ENCODE measurements around the gene GALNT2. TPM values are rescaled to one million over a fixed set of nuclear protein-coding genes. Genes with fewer than 3 reads are reported as not detected.

GALNT2 gene
- total and polyA plus RNA-seq, 9 of the 15 experiments (the other 6 are each of a cell fraction or from before 2014, with no cell fraction given): 1.6 to 106 (median 51.9) TPM

DNA sequence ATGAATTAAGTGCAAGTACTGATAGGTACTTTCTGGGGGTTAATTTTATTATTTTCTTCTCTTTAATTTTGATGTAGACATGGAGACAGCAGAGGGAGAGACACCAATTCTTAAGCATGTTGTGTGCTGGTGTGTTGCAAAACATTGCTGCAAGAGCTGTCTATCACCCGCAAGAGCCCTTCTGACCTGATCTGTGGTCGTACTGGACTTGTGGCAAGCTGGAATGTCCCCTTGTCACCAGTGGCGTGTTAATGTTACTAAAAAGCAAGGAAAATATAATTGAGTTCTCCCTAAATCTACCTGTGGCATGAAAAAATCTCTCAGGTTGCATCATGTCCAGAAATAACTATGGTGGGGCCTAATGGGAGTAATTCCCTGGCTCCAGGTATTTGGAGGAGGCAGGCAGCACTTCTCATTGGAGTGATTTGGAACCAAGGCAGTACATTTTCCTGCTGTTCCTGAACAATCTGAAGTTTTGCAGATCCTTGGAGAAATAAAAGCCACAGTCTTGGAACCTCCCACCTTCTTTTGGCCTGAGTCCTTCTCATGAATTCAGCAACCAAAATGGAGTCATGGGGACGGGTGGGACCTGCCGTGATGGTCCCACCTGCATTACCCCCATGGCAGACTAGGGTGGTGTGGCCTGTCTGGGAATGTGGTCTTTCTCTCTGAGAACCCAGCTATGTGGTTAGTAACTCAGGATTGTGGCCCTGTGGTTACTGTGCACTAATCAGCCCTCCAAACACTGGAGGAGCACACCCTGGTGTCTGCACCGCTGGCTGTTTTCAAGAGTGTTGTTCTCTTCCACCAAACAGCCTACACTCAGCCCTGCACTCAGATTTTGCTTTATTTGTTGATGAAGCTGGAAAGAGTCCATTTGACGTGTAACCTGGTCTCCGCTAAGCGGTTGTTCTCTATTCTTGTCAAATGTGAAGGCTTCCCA, 57.4 kb downstream of the GALNT2 start (continued):
- TF ChIP-seq, protein P1, sequence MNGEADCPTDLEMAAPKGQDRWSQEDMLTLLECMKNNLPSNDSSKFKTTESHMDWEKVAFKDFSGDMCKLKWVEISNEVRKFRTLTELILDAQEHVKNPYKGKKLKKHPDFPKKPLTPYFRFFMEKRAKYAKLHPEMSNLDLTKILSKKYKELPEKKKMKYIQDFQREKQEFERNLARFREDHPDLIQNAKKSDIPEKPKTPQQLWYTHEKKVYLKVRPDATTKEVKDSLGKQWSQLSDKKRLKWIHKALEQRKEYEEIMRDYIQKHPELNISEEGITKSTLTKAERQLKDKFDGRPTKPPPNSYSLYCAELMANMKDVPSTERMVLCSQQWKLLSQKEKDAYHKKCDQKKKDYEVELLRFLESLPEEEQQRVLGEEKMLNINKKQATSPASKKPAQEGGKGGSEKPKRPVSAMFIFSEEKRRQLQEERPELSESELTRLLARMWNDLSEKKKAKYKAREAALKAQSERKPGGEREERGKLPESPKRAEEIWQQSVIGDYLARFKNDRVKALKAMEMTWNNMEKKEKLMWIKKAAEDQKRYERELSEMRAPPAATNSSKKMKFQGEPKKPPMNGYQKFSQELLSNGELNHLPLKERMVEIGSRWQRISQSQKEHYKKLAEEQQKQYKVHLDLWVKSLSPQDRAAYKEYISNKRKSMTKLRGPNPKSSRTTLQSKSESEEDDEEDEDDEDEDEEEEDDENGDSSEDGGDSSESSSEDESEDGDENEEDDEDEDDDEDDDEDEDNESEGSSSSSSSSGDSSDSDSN (IDR thresholded peaks at IDR 0.05; ENCODE audit: borderline replicate concordance in 1 of 2, low read depth in 2 of 2, low read length in 2 of 2): no peak
- TF ChIP-seq SETDB1 (IDR thresholded peaks at IDR 0.05; ENCODE audit: low read length) (no peak), ZNF263 (CRISPR knock-in tag; IDR thresholded peaks at IDR 0.05; ENCODE audit: borderline replicate concordance) (no peak), CBX3 (IDR thresholded peaks at IDR 0.05; ENCODE audit: borderline replicate concordance in 1 of 2, low read length in 2 of 2) (peak in 1 of 2 experiments; percentile 87; a peak in 1 of 3 replicates), MCM7 (IDR thresholded peaks at IDR 0.05) (no peak), TOE1 (IDR thresholded peaks at IDR 0.05; ENCODE audit: borderline replicate concordance) (no peak), TOE1 (CRISPR knock-in tag; IDR thresholded peaks at IDR 0.05; ENCODE audit: borderline replicate concordance, low read depth) (no peak), NR2C1 (IDR thresholded peaks at IDR 0.05) (no peak), NR2C1 (tag; IDR thresholded peaks at IDR 0.05) (no peak), ZNF316 (IDR thresholded peaks at IDR 0.05) (no peak), ZNF583 (CRISPR knock-in tag; IDR thresholded peaks at IDR 0.05) (peak; percentile 79; the same call in 1 of the 2 replicates)
- TF ChIP-seq, protein P2, sequence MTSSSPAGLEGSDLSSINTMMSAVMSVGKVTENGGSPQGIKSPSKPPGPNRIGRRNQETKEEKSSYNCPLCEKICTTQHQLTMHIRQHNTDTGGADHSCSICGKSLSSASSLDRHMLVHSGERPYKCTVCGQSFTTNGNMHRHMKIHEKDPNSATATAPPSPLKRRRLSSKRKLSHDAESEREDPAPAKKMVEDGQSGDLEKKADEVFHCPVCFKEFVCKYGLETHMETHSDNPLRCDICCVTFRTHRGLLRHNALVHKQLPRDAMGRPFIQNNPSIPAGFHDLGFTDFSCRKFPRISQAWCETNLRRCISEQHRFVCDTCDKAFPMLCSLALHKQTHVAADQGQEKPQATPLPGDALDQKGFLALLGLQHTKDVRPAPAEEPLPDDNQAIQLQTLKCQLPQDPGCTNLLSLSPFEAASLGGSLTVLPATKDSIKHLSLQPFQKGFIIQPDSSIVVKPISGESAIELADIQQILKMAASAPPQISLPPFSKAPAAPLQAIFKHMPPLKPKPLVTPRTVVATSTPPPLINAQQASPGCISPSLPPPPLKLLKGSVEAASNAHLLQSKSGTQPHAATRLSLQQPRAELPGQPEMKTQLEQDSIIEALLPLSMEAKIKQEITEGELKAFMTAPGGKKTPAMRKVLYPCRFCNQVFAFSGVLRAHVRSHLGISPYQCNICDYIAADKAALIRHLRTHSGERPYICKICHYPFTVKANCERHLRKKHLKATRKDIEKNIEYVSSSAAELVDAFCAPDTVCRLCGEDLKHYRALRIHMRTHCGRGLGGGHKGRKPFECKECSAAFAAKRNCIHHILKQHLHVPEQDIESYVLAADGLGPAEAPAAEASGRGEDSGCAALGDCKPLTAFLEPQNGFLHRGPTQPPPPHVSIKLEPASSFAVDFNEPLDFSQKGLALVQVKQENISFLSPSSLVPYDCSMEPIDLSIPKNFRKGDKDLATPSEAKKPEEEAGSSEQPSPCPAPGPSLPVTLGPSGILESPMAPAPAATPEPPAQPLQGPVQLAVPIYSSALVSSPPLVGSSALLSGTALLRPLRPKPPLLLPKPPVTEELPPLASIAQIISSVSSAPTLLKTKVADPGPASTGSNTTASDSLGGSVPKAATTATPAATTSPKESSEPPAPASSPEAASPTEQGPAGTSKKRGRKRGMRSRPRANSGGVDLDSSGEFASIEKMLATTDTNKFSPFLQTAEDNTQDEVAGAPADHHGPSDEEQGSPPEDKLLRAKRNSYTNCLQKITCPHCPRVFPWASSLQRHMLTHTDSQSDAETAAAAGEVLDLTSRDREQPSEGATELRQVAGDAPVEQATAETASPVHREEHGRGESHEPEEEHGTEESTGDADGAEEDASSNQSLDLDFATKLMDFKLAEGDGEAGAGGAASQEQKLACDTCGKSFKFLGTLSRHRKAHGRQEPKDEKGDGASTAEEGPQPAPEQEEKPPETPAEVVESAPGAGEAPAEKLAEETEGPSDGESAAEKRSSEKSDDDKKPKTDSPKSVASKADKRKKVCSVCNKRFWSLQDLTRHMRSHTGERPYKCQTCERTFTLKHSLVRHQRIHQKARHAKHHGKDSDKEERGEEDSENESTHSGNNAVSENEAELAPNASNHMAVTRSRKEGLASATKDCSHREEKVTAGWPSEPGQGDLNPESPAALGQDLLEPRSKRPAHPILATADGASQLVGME (CRISPR knock-in tag; IDR thresholded peaks at IDR 0.05): no peak
- TF ChIP-seq, protein P3, sequence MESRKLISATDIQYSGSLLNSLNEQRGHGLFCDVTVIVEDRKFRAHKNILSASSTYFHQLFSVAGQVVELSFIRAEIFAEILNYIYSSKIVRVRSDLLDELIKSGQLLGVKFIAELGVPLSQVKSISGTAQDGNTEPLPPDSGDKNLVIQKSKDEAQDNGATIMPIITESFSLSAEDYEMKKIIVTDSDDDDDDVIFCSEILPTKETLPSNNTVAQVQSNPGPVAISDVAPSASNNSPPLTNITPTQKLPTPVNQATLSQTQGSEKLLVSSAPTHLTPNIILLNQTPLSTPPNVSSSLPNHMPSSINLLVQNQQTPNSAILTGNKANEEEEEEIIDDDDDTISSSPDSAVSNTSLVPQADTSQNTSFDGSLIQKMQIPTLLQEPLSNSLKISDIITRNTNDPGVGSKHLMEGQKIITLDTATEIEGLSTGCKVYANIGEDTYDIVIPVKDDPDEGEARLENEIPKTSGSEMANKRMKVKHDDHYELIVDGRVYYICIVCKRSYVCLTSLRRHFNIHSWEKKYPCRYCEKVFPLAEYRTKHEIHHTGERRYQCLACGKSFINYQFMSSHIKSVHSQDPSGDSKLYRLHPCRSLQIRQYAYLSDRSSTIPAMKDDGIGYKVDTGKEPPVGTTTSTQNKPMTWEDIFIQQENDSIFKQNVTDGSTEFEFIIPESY (CRISPR knock-in tag; IDR thresholded peaks at IDR 0.05): peak; percentile 91
- TF ChIP-seq, protein P4, sequence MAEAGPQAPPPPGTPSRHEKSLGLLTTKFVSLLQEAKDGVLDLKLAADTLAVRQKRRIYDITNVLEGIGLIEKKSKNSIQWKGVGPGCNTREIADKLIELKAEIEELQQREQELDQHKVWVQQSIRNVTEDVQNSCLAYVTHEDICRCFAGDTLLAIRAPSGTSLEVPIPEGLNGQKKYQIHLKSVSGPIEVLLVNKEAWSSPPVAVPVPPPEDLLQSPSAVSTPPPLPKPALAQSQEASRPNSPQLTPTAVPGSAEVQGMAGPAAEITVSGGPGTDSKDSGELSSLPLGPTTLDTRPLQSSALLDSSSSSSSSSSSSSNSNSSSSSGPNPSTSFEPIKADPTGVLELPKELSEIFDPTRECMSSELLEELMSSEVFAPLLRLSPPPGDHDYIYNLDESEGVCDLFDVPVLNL (CRISPR knock-in tag; IDR thresholded peaks at IDR 0.05; ENCODE audit: low read depth): no peak

All from K562 (cell line).